Tibial nerve (tissue), 4 donors: ENCODE results near the gene RAB1B. TPM values are rescaled to one million over a fixed set of nuclear protein-coding genes. Genes with fewer than 3 reads are reported as not detected.

Experiments
- DNase-seq, 2 donors: peaks; one replicate each; pipeline ENCODE4 v3.0.0-alpha.2; 2019; ENCODE audit warnings: low spot score in 2 of 2
- H3K27ac ChIP-seq, 4 donors: fragments of 200-600 bp; sonication (generic) in 3 of 4; one replicate each; pipeline ENCODE4 v1.5.1; 2017 to 2019; ENCODE audit warnings: mild to moderate bottlenecking in 1 of 4
- H3K27me3 ChIP-seq, 2 donors: fragments of 200-600 bp; sonication (generic) in 1 of 2; one replicate each; pipeline versions ENCODE4 v1.5.1 to v1.6.0; 2017 to 2019
- H3K36me3 ChIP-seq, 3 donors: fragments of 200-600 bp; sonication (generic); one replicate each; pipeline ENCODE4 v1.5.1; 2018 to 2019
- H3K4me1 ChIP-seq, 4 donors: fragments of 200-600 bp; sonication (generic) in 3 of 4; one replicate each; pipeline ENCODE4 v1.5.1; 2017 to 2019
- H3K4me3 ChIP-seq, 4 donors: fragments of 200-600 bp; sonication (generic) in 3 of 4; one replicate each; pipeline ENCODE4 v1.5.1; 2017 to 2019; ENCODE audit warnings: mild to moderate bottlenecking in 1 of 4, moderate library complexity in 1 of 4
- H3K9me3 ChIP-seq, 4 donors: fragments of 200-600 bp; sonication (generic) in 3 of 4; one replicate each; pipeline ENCODE4 v1.5.1; 2017 to 2019
- EP300 ChIP-seq, 2 donors: sonication (generic); formaldehyde crosslinking; IDR thresholded peaks; one replicate each; pipeline ENCODE4 v1.6.1; 2017; ENCODE audit warnings: antibody characterized with exemption in 2 of 2, mild to moderate bottlenecking in 1 of 2
- POLR2A ChIP-seq, 2 donors: fragments of 450-650 bp; IDR thresholded peaks; one replicate each; pipeline ENCODE4 v1.6.1; 2017; ENCODE audit warnings: antibody characterized with exemption in 2 of 2, mild to moderate bottlenecking in 2 of 2, moderate library complexity in 2 of 2
- WGBS, 2 donors: methylation state at CpG; one replicate each; pipeline ENCODE4 v1.1.5; 2018; 5-methylcytosine and 5-hydroxymethylcytosine counted together
- total RNA-seq, 4 donors: library from RNA; depleted of rRNA; stranded (reverse); fragments of >200 nt; gene quantifications; one replicate each; pipeline ENCODE4 v1.1.0, GENCODE V29; 2016
- TF ChIP-seq, protein P1 (sequence below), 5 experiments: fragments of 200-600 bp in 3 of 5; fragments of 450-650 bp in 2 of 5; sonication (generic) in 3 of 5; IDR thresholded peaks; one replicate each; pipeline ENCODE4 v1.5.1; 2016 to 2019; ENCODE audit warnings: antibody characterized with exemption in 5 of 5, mild to moderate bottlenecking in 3 of 5, moderate library complexity in 2 of 5

RAB1B gene
- total RNA-seq, 4 donors from 2014 or later: 76.3 to 144 (median 96.8) TPM

DNA sequence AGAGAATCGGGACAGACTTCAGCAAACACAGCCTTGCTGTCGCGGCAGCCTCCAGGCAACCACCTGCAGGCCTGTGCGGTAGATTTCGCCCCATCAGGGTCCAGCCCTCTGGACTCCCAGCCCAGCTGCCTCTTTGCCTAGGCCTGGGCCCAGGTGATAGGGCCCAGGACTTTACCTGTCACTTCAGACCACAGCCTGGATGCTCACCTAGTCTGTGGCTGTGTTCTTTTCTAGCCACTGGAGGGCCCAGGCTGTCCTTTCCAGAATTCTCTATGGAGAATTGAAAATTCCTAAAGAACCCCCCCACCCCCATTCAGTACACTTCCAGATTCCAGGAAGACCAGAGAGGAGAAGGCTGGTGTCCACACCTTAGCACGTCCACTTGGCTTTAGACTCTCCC is 30.6 kb upstream of the RAB1B start:
- Histone ChIP-seq H3K27me3 (no peaks in the 10 kb centered on the region), H3K9me3 (no peaks in the 10 kb centered on the region), H3K36me3 (peaks cover 0 to 100% (median 27%) of the 10 kb centered on the region in 3 donors), H3K4me3 (no peak overlapping the region), H3K27ac (no peak overlapping the region), H3K4me1 (no peaks in the 10 kb centered on the region)
- DNase-seq: no peak
- TF ChIP-seq POLR2A (IDR thresholded peaks at IDR 0.05) (no peak), EP300 (IDR thresholded peaks at IDR 0.05) (no peak)
- TF ChIP-seq, protein P1, sequence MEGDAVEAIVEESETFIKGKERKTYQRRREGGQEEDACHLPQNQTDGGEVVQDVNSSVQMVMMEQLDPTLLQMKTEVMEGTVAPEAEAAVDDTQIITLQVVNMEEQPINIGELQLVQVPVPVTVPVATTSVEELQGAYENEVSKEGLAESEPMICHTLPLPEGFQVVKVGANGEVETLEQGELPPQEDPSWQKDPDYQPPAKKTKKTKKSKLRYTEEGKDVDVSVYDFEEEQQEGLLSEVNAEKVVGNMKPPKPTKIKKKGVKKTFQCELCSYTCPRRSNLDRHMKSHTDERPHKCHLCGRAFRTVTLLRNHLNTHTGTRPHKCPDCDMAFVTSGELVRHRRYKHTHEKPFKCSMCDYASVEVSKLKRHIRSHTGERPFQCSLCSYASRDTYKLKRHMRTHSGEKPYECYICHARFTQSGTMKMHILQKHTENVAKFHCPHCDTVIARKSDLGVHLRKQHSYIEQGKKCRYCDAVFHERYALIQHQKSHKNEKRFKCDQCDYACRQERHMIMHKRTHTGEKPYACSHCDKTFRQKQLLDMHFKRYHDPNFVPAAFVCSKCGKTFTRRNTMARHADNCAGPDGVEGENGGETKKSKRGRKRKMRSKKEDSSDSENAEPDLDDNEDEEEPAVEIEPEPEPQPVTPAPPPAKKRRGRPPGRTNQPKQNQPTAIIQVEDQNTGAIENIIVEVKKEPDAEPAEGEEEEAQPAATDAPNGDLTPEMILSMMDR (IDR thresholded peaks at IDR 0.05): no peak
- 84 to 93% methylated on average over 4 to 6 of the region's 6 CpGs for WGBS, 2 donors

DNA sequence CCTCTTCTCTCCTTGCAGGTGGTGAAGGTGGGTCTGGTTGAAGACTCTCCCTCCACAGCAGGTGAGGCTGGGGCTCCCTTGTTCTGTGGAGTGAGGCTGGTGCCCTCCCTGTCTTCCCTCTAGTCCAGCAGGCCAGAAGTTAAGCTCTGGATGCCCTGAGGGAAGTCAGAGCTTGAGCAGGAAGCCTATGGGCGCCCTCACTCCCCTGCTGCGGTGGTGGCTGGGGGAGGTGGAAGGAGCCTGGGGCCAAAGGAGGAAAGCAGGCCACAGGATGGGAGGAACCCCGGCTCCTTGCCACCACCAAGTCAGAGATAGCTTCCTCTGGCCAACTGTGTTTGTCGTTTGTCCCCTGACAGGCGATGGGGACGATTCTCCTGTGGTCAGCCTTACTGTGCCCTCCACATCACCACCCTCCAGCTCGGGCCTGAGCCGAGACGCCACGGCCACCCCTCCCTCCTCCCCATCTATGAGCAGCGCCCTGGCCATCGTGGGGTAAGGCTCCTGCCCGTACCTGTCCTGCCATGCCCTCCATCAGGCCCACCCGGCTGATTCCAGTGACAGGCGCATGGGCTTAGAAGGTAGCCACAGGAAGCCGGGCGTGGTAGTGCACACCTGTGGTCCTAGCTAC is 29.5 kb upstream of the RAB1B start:
- Histone ChIP-seq H3K27ac (no peak overlapping the region), H3K4me3 (no peak overlapping the region), H3K4me1 (no peaks in the 10 kb centered on the region), H3K9me3 (no peaks in the 10 kb centered on the region), H3K27me3 (no peaks in the 10 kb centered on the region), H3K36me3 (peaks cover 0 to 100% (median 27%) of the 10 kb centered on the region in 3 donors)
- 94% methylated on average over 7 to 17 of the region's 17 CpGs for WGBS, 2 donors
- no peak for DNase-seq
- TF ChIP-seq, protein P1 (IDR thresholded peaks at IDR 0.05): no peak
- TF ChIP-seq EP300 (IDR thresholded peaks at IDR 0.05) (no peak), POLR2A (IDR thresholded peaks at IDR 0.05) (no peak)

DNA sequence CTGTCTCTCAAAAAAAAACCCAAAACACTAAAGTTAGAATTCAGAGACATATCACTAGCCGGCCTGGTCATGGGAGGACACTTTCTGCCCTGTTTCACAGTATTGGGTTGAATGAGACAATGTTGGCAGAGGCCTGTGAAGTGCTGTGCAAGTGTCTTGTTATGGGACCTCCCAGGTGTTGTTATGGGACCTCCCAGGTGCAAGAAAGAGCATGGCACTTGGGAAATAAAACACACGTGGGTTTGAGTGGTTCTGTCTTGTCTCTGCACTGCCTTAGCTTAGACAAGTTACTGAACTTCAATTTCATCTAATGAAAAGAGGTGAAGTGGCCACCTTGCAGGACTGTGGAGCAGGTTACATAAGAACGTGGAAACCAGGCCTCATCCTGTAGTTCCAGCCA is 28.9 kb upstream of the RAB1B start:
- Histone ChIP-seq H3K4me3 (no peak overlapping the region), H3K36me3 (peaks cover 0 to 100% (median 22%) of the 10 kb centered on the region in 3 donors), H3K27ac (no peak overlapping the region), H3K9me3 (no peaks in the 10 kb centered on the region), H3K4me1 (no peaks in the 10 kb centered on the region), H3K27me3 (no peaks in the 10 kb centered on the region)
- DNase-seq: no peak
- TF ChIP-seq, protein P1 (IDR thresholded peaks at IDR 0.05): no peak
- TF ChIP-seq EP300 (IDR thresholded peaks at IDR 0.05) (no peak), POLR2A (IDR thresholded peaks at IDR 0.05) (no peak)
- WGBS, 2 donors: 77 to 89% methylated on average over 3 of the region's 3 CpGs

DNA sequence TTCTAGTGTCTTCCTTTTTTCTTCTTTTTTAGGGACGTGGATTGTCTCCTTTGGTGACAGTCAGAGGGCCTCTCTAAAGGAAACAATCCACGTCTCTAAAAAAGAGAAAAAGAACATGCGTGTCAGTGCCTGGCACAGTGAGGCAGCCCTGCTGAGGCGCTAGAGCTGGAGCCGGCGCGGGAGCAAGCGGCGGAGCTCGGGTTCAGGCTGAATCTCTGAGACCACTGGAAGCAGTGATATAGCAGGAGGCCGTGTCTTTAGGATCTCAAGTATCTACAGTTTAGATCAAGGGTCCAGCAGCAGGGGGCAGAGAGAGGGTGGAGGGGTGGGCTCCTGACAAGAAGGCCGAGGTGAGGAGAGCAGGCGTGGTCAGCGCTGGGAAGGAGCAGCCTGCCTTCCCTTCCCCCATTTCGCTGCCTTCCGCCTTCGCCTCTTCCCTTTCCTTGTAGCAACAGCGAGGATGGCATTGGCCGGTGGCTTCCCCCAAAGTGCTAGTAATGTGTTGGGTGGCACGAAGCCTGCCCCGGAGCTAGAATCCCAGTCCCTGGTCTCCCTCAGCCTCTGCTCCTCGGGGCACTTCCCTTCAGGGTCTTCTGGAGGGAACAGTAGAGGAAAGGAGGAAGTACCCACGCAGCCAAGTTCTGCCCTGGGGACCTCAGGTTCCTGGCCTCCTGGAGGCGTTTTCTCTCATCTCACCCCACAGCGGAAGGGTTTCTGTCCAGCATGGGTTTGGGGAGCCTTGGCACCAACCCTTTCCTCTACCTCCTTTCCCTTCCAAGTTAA is 28.2 kb upstream of the RAB1B start:
- 80 to 83% methylated on average over 24 to 25 of the region's 25 CpGs for WGBS, 2 donors
- no peak for TF ChIP-seq POLR2A (IDR thresholded peaks at IDR 0.05)
- no peak for TF ChIP-seq EP300 (IDR thresholded peaks at IDR 0.05)
- Histone ChIP-seq H3K27ac (no peak overlapping the region), H3K9me3 (no peaks in the 10 kb centered on the region), H3K4me3 (no peak overlapping the region), H3K4me1 (no peaks in the 10 kb centered on the region), H3K36me3 (peaks cover 0 to 100% (median 22%) of the 10 kb centered on the region in 3 donors), H3K27me3 (no peaks in the 10 kb centered on the region)
- DNase-seq: no peak

DNA sequence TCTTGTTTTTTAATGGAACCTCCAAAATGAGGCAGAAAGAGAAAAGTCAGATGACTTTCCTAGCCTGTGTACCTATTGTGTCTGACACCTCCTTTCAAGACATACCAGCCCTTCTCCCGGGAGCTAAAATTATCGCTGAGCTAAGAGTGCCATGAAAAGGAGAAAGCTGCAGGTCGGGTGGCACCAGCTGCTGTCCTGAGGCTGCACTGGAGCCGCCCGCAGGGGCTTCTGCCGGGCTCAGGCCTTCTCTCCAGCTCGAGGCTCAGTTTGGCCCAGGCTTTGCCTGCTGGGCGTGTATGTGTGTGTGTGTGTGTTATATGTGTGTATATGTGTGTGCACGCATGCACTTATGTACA is 27.7 kb upstream of the RAB1B start:
- Histone ChIP-seq H3K27me3 (no peaks in the 10 kb centered on the region), H3K4me3 (no peak overlapping the region), H3K36me3 (peaks cover 0 to 100% (median 22%) of the 10 kb centered on the region in 3 donors), H3K4me1 (no peaks in the 10 kb centered on the region), H3K27ac (no peak overlapping the region), H3K9me3 (no peaks in the 10 kb centered on the region)
- TF ChIP-seq EP300 (IDR thresholded peaks at IDR 0.05): no peak
- TF ChIP-seq POLR2A (IDR thresholded peaks at IDR 0.05): no peak
- TF ChIP-seq, protein P1 (IDR thresholded peaks at IDR 0.05): no peak
- WGBS, 2 donors: 65 to 82% methylated on average over 9 of the region's 9 CpGs
- DNase-seq: no peak
